Occipital lobe (tissue), 2 donors: ENCODE measurements around the gene PRELID2. TPM values are rescaled to one million over a fixed set of nuclear protein-coding genes. Genes with fewer than 3 reads are reported as not detected.
"Not testable (repeated sequence)": the region's sequence is repeated elsewhere in the genome, so short reads cannot be mapped to it uniquely, and the experiment has no call there.

Experiments used
- DNase-seq: peaks from one replicate; lab custom pipeline; 2025; lab: John Stamatoyannopoulos, UW
- total RNA-seq: library from RNA; depleted of rRNA; stranded (reverse); fragments of >200 nt; gene quantifications from one replicate; pipeline ENCODE4 v1.2.3, GENCODE V29; 2014

The PRELID2 gene
- total RNA-seq, 1 donor from 2014 or later, result 13.3 TPM

DNA sequence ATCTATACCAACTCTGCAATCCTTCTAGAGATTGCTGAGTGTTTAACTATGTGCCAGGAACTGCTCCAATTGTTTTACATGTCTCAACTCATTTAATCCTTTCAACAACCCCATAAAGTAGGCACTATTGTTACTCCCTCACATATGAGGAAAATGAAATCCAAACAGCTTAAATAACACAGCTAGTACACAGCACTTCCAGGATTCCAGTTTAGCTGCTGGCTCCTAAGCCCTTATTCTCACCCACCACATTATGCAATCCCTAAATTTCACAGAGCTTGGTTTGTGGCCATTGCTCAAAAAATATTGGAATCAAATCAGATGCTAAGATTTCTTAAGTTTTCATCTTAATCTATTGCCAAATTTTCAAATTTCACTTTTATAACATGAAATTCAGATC lies 84.9 kb downstream of the PRELID2 start:
- no peak for DNase-seq

DNA sequence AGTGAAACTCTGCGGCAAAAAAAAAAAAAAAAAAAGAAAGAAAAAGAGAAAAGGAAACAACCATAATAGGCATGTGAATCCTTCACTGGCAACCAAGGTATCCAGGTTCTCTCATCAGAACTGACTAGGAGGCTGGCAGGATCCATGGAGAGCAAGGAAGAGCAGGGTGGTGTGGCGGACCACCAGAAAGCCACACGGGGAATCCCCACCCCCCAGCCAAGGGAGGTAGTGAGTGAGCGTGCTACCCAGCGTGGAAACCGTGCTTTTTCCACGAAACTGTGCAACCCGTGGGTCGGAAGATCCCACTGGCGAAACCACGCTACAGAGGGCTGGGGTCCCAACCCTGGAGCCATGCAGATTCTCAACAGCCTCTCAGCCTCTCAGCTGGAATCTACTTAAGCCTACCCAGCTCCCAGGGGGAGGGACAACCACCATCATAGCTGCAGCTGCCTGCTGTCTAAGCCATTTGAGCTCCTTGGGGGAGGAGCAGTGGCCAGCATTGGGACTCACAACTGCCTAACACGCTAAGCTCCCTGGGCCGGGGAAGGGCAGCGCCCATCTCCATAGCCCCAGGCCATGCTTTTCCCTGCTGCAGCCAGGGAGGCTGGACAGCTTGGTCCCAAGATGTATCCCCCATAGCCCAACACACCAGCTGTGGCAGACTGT lies 91.6 kb downstream of the PRELID2 start:
- no peak for DNase-seq

DNA sequence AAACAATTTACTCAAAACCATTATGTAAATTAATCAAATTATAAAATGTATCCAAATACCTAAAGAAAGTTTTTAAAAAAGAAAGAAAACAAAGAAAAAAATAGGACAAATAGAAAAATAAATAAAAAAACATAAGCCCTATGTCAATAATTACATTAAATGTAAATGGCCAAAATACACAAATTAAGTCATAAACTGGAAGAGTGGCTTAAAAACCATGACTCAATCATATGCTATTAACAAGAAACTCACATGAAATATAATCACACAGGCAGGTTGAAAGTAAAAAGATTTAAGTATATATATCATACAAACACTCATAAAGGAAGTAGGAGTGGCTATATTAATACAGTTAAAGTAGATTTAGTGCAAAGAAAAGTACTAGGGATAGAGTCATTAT lies 95.3 kb downstream of the PRELID2 start:
- DNase-seq, result no peak

DNA sequence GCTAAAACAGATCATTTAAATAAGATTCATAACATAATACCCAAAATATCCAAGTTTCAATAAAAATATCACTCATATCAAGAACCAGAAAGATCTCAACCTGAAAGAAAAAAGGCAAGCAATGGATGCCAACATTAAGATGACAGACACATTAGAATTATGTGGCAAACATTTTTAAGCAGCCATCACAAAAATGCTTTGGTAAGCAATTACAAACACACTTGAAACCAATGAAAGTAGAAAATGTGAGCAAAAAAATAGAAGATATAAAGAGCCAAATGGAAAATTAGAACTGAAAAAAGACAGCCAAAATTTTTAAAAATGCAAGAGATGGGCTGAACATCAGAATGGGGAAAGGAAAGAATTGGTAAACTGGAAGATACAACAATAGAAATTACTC lies 96.9 kb downstream of the PRELID2 start:
- no peak for DNase-seq

DNA sequence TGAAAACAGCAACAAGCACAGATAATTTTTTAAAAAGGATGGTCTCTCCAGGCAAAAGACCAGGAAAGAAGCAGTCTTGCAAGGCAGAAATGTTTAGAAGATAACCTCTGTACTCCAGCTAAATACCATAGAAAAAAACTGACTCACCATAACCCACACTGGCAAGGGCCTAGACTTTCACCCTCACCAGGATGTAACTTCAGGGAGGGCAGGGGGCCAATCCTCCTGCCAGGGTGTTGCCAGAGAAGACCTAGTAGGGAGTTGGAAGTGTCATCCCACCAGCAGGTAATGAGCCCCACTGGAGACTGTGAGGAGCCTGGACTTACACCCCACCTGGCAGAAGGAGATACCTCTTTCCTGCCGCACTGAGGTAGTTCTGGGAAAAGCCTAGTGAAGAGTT lies 97.6 kb downstream of the PRELID2 start:
- DNase-seq, result no peak

DNA sequence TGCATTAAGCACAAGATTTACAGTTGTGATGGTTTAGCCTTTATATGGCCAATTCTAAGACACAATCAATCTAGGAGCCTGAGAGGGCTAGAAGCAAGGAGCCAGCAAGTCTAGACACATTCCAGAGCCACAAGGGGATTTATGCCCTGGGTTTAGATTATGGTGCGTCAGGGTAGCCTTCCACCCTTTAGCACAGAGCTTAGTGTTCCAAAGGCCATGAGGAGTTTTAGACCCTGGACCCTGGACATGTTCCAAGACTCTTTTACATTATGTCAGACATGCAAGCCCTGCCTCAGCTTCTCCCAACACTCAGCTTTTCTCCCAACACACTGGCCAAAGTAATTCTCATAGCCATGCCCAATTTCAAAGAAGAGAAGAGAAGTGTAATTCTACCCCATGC lies 105.2 kb downstream of the PRELID2 start:
- DNase-seq, result not testable (repeated sequence)

DNA sequence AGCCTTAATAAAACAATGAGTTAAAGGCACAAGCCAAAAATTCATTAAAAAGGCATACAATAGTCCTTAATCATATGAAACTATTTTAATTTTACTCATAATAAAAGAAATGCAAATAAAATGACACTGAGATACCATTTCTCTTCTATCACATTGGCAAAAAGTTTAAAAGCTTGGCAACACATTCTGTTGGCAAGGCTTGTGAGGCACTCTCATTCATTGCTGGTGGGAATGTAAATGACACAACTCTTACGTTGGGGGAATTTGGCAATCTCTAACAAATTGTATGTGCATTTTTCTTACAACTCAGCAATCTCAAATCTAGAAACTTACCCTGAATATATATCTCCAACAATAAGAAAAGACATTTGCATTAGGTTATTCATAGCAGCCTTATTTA lies 111.6 kb downstream of the PRELID2 start:
- no peak for DNase-seq

DNA sequence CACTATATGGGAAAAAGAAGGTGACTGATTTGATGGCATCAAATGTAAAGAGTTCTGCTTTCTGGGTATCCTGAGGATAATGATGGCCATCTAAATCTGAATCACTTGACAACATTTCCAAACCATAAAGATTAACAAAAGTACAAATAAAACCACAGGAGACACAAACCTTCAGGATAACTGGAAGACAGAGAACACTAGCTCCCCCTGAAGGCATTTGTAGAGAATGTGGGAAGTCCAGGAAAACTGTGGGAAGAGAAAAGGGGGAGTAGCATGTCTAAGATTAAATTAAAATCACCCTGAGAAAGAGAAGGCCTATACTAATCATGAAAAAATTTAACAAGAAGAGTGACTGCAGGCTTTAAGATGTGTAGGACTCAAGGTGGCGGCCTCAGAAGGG lies 116.2 kb downstream of the PRELID2 start:
- DNase-seq, result no peak

DNA sequence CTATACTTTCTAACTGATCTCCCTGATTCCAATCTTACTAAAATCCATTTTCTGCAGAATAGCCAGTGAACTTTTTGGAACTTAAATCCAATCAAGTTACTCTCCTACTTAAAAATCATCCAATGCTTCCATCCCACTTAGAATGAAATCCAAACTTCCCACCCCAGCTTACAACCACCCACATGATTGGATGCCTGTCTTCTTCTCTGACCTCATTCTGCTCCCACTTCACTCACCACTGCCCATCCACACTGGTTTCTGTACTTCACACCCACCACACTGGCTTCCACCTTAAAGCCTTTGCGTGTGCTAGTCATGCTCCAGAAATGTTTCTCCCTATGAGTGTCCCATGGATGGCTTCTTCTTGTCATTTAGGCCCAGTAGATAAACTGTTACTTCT lies 119.7 kb downstream of the PRELID2 start:
- DNase-seq, result no peak

DNA sequence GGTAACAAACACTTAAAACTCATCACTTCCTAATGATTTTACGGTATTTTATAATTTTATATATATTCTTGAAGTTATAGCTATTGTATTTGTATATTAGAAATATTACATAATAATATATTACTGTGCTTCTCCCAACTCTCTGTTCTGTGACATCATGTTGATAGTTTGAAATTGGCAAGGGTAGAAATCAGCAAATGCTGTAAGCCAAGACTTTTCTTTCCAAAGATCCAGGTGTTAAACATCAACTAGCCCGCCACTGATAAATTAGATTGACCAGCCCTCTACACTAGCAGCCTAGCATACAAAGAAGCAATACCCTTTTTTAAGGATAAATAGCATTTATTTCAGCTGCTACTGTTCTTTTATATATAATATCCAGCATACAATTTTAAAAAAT lies 122.9 kb downstream of the PRELID2 start:
- DNase-seq, result no peak

DNA sequence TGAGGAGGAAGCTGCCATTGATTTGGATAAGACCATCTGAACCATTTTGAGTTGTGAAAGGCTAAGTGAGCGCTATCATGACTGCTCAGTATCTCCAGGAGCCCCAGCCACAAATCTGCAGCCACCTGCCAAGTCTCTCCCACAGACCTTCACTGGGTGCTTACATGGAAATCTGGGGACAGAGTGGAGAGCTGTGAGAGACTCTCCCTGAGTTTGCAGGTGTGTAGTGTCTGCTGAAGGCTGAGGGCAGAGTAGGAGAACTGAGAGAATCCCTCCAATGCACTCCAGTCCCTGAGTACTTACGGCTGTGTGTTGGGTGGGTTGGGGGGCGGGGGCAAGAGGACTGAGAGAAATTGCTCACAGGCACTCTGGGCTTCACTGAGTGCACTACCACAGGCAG lies 123.7 kb downstream of the PRELID2 start:
- DNase-seq, result no peak

Other genes with a start within 250 kb of the PRELID2 start
- gene GRXCR2, start 37.7 kb upstream of the PRELID2 start, total RNA-seq, result not detected
- gene SH3RF2, start 101.2 kb upstream of the PRELID2 start, total RNA-seq, result 0.31 TPM